T-helper 22 cell (primary cell): ENCODE measurements around the gene GNG13.
"Not testable (repeated sequence)": the region's sequence is repeated elsewhere in the genome, so short reads cannot be mapped to it uniquely, and the experiment has no call there.

Experiments used
- DNase-seq: peaks from one replicate; pipeline ENCODE4 v3.0.0-alpha.2; 2020; ENCODE audit warnings: low read depth

The GNG13 gene, protein sequence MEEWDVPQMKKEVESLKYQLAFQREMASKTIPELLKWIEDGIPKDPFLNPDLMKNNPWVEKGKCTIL

DNA sequence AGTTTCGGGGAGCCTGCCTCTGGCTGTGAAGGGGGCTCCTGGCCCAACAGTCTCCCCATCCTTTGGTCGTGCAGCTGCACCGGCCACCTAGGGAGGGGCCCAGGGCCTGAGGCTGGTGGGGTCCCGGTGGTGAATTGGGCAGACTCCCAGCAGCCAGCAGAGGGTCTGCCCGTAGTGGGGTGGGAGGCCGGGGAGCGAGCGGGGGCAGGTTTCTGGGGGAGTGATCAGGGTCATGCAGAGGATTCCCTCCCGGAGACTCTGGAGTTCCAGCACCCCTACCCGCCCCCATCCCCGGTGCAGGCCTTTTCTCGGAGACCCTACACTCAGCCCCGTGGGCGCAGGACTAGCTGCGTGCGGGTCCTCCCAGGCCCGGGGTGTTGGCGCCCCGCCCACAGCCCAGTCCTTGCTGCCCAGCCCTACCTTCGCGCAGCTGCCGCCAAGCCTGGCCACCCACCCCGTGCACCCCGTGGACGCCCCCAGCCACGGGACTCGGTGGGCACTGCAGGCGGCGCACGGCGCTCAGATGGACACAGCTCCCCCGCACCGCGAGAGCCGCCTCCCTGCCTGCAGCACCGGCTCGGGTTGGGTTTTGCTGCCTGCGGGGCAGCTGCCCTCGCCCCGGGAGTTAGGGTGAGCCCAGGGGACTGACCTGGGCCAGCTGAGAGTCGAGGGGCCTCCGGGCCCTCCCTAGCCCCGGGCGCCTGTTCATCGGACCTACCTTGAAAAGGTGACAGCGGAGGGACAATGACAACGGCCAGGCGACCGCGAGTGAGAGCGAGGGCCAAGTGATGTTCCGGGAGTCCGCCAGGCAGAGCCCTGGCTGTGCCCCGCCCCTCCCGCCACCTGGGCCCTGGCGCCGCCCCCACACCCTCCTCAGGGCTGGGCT is at the start of gene GNG13:
Gene GNG13, minus strand, starts transcription at position 787 of the 886 bp plus-strand sequence. CDS start 1,657 bp downstream, outside the sequence.
- DNase-seq = no peak

DNA sequence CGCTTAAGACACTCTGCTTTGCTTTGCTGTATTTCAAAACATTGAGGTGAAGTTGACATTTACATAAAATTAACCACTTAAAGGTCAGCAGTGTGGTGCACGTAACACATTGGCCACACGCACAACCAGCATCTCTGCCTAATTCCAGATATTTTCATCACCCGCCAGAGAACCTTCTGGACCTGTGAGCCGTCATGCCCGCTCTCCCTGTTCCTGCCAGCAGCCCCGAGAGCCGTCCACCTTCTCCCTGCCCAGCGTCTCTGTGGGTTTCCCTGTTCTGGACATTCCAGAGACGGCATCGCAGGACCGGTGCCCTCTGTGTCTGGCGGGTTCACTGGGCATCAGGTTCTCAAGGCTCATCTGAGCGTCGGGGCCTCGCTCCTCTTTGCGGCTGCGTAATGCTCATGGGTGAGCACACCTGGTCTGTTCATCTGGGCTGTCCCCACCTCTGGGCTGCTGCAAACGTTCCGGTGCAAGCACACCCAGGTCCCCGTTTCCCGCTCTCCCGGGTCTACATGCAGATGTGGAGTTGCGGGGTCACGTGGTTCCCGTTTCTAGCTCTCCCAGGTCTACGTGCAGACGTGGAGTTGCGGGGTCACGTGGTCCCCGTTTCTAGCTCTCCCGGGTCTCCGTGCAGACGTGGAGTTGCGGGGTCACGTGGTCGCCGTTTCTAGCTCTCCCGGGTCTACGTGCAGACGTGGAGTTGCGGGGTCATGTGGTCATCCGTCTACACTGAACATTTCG is 48.1 kb upstream of the GNG13 start:
- DNase-seq = no peak

DNA sequence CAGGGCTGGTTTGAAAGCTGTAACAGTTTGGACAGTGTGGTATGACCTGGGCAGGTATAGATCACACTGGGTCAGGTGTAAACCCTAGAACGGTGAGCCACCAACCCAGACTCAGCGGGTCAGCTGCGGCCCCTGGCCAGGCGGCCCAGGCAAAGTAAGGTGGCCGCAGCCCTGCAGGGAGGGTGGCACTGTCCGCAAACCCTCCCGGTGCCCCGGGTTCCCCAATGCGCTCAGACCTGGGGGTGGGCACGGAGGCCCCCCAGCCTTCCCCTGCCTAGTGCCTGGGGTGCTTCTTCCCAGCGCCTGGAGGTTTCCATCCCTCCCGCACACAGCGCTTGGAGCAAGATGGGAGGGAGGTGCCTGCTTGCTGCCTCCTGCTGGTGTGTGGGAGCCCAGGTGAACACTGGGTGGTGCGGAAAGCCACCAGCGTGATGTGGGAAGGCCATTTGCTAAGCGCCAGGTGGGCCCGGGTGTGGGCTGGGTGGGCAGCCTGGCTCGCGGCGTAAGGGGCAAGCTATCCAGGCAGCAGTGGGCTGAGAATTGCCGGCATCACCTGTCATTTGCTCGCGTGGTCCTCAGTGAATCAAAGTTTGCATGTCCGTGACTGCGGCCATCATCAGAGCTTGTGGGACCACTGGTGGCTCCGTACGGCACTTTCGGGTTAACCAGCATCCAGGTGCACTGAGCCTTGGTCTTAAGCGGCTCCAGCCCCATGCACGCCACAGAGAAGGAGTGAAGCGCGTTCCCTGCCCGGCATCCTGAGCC is 47.3 kb upstream of the GNG13 start:
- DNase-seq = no peak

DNA sequence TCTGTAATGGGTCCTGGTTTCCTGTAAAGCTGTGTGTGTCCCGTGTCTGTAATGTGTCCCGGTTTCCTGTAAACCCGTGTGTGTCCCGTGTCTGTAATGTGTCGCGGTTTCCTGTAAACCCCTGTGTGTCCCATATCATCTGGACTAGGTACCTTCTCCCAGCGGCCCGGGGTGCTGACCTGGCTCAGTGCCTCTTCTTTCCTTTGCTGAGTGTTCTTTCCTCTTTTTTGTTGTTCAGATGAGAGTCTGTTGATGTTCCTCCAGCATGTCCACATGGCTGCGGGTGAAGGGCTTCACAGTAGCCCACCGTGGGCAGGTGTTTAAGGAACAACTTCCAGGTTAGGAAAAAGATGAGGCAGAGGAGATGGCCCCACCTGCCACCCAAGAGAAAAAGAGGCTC is 46.6 kb upstream of the GNG13 start:
- no peak for DNase-seq

DNA sequence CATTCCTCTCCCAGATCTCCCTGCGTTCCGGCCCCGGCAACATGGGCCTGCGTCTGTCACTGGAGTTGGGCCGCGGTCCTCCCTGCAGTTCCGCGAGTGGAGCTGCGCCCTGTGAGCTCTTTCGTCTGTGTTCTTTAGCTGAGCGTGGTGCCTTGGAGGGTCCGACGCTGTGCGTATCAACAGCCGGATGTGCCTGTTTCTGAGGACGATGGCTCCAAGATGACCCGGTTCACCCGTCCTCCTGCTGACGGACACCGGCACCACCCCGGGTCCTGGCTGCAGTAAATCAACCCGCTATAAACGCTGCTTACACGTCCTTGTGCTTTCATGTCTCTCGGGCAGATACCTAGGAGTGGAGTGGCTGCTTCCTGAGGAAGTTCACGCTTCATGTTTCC is 44.8 kb upstream of the GNG13 start:
- DNase-seq = no peak

DNA sequence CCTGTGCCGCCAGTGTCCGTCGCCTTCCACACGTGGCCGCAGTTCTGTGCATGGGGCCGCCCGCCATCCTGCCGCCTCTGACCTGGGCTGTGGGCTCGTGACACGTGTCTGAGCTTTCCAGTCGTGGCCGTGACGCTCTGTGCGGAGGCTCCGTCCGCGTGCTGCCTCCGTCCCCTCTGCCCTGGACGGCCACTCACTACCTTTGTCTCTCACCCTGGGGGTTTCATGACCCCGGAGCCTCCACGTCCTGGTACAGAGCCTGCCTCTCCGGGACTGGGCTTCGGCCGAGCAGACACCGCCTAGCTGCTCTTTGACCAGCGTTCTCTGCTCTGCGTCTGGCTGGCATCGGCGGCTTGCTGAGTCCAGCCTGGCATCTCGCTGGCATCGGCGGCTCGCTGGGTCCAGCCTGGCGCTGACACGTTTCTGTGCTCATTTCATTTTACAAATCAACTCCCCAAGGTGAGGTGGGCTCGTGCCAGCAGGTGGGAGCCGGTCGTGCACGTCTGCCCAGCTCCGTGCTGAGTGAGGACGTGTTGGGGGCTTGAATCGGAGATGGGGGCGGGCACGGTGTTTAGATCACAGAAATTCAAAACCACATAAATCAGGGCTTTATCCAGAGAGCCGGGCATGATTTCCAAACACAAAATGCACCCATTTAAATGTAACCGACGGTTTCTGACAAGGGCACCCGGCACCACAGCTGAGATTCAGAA is 44.3 kb upstream of the GNG13 start:
- DNase-seq = no peak

DNA sequence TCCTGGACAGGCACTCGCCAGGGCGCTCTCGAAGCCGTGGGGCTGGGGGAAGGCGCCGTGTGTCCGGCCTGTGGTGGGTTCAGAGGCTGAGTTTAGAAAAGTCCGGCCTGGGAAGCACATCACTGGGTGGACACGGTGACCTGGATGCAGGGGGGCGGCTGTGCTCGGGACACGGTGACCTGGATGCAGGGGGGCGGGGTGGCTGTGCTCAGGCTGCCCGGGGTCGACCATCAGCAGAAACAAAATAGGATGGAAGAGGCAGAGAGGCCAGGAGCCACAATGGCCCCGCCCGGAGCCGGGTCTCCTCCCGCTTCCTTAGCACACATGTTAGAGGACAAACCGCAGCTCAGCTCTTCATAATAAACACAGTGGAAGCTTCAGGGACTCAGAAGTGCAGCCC is 43.2 kb upstream of the GNG13 start:
- no peak for DNase-seq

DNA sequence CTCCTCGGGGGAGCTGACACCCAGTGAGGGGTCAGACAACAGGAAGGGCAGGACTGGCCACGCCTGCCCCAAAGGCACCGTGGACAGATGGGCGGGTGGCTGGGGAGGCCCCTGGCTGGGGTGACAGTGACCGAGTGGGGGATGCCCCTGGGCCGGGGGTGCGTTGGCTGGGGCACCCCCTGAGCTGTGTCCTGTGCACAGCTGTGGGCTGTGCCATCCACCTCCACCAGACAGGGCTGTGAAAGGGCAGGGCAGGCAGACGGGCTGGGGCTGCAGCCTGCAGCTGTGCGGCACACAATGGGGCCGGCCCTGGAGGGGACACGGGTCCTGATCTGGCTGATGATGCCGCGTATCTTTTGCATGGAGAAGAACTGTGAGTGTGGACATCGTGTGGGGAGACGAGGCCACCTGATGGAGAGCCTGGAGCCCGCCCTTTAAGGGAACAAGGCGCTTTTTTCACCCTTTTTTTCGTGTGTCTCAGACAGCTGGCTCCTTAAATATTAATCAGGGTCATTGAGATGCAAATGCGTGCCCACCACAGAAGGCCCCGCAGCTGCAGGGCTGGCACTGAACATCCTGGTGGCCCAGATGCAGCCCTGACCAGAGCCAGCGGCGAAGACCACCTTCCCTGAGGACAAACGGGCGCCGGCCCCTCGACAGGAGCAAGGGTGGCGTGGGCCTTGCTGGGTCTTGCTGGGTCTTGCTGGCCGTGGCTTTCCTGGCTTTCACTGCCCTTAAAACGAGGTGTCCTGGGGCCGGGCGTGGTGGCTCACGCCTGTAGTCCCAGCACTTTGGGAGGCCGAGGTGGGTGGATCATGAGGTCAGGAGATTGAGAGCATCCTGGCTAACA is 42.4 kb upstream of the GNG13 start:
- DNase-seq = no peak

DNA sequence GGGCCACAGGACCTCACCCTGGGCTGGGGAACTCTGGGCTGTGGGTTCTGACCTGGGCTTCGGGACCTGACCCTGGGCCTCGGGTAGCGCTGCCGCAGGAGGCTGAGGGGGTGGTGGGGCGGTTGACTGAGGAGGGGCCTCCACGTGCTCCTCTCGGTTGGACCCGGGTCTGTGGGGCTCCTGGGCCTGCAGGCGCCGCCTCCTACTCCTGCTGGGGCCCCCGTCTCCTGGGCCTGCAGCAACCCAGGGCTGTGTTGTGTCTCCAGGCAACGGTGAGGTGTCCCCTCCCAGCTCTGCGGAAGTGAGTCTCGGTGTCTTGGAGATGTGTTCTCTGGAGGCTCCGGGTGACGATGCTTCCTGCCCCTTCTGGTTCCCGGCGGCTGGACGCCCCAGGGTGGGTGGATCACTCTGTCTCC is 41.5 kb upstream of the GNG13 start:
- DNase-seq = no peak

DNA sequence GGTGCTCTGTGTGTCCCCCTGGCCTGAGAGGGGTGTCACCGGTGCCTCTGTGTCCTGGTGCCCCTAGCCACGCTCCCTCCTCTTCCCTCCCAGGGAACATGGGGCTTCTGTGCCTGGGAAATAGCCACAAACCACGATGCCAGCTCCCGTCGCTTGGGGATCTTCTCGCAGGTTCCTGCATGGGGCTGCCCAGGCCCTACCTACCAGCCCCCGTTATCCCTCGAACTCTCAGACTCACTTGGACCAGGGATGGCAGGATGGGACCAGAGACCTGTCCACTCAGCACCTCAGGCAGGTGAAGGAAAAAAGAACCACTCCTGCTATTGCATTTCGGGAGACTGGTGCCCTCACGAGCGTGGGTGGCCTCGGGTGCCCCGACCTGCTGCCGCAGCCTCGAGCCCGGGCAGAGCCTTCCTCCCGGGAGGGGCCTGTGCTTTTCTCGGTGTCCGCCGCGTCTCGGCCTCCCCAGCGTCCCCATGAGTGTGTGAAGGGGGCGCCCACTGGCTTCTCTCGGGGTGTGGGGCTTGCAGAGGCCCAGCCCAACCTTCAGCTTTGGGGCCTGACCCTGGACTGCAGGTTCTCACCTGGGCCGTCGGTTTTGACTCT is 41.0 kb upstream of the GNG13 start:
- DNase-seq = no peak

DNA sequence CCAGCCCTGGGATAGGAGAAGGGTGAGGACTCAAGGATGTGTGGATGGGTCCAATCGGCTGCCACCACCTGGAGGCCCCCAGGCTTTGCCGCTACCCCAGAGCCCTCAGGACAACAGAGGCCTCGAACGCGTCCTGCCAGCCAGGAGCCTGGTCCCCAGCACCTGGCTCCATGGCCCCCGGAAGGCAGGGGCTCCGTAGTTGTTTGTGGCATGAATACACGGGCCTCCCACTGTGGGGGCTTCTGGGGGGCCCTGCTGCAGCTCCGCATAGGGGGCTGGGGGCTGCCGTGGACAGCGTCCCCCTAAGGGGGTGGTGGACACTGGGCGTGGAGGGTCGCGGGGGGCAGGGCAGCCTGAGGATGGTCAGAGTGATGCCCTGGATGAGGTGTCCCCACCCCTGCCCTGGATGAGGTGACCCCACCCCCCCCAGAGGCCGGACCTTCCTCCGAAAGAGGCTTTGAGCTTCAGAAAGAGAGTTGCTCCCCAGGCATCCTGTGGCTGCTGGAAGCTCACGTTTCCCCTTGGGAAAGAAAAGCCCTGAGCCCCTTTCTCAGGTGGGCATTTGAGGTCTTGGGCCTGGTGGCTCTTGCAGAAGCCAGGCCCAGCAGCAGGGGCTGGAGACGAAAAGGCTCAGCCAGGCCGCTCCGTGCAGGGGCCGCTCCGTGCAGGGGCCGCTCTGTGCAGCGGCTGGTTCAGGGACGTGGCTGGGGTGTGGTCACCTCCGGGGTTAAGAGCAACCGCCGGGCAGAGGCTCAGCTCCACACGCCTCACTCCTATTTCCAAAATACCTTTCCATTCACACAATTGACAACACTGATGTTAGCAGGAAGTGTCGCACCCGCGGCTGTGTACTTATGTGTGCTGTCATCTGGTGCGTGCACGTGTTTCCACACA is 40.3 kb upstream of the GNG13 start:
- no peak for DNase-seq

DNA sequence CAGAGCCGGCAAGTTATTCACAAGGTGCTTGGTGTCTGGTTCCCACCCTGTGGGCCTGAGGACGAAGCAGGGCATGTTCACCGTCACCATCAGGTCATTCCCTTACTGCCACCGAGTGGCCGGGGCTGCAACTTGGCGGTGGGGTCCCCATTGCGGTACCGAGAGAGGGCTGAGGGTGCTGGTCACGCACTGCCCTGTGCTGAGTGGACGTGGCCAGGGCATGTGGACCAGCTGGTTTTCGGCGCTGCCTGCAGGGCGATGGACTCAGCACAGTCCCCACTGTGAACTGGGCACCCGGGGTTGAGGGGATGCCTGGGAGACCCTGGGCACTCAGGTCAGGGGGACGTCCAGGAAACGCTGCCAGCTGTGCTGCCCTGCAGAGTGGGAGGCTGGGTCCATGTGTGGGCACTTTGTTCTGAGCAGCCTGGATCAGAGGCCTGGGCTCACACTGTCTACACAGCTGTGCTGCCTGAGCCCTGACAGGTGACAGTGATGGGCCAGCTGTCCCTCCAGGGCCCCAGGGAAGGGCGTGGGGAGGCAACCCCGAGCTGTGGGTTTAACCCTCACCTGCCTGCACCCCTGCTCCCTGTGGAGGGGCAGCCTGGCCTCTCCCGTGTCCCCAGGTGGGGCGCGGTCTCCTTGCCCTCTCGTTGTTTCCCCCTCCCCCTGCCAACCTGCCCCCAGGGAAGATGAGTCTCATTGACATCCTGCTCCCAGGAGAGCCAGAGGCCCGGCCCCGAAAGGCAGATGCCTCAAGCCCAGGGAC is 39.3 kb upstream of the GNG13 start:
- no peak for DNase-seq

DNA sequence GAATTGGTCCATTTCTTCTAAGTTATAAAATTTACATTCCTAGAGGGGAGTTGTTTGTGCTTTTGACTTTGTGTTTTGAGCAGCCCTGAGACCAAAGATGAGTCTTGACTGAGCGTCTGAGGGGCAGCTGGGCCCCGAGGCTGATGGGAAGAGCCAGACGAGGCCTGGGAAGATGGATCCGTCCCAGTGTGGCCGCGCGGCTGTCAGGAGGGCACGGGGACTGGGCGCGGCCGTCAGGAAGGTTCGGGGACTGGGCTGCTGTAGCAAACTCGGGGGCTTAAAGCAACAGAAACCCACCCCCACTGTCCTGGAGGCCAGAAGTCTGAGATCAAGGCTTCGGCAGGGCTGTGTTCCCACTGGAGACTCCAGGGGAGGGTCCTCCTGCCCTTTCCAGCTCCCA is 38.2 kb upstream of the GNG13 start:
- no peak for DNase-seq

DNA sequence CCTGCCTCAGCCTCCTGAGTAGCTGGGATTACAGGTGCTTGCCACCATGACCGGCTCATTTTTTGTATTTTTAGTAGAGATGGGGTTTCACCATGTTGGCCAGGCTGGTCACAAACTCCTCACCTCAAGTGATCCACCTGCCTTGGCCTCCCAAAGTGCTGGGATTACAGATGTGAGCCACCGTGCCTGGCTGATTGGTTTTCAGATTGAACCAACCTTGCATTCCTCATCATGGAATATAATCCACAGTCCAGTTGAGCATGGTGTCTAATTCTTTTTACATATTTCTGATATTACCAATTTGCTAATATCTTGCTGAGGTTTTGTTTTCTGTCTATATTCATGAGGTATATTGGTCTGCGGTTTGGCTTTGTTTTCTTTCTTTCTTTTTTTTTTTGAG is 36.3 kb upstream of the GNG13 start:
- DNase-seq = not testable (repeated sequence)

DNA sequence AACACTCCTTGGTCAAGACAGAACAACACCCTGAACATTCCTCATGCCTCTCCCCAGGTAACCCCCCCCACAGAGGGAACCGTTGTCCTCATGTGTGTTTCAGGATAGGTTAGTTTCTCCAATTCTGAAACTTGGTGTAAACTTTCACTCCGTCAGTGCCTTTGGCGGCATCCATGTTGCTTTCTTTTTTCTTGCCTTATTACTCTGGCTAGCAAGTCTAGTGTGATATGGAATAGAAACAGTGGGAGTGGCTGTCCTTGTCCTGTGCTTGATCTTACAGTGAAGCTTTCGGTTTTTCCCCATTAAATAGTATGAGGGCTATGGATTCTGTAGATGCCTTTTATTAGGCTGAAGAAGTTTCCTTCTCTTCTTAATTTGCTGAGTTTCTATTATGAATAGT is 35.7 kb upstream of the GNG13 start:
- DNase-seq = no peak

DNA sequence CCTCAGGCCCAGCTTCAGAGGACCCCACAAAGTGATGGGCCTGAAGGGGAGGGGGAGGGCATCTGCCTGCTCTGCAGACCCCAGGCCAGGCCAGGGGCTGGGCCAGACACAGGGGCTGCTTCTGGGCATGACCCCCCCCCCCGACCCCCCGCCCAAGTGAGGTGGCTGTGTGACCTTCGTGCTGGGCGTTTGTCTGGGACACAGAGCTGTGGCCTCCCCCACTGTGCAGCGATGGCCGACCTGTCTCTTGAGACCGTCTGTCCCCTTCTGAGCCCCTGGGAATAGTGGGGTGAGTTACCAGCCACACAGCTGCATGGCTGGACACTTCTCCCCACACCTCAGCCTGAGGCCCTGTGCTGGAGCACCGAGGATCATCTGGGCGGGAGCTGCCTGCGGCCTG is 34.8 kb upstream of the GNG13 start:
- no peak for DNase-seq

DNA sequence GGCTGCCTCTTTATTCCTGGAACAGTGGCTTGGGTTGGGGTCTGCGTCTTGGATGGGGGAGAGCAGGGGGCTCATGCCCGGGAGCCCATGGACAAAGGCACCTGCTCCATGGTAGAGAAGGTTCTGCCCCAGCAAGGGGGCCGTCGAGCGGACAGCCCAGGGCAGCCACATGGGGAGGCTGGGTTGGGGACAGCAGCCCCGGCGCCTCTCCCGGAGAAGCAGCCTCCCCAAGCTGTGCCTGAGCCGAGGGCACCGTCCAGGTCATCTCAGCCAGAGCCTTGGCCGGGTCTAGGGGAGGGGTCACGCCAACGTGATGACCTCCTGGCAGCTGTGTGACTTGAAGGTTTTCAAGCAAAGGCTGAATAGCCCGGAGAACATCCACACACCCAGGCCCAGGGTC is 32.9 kb upstream of the GNG13 start:
- no peak for DNase-seq

DNA sequence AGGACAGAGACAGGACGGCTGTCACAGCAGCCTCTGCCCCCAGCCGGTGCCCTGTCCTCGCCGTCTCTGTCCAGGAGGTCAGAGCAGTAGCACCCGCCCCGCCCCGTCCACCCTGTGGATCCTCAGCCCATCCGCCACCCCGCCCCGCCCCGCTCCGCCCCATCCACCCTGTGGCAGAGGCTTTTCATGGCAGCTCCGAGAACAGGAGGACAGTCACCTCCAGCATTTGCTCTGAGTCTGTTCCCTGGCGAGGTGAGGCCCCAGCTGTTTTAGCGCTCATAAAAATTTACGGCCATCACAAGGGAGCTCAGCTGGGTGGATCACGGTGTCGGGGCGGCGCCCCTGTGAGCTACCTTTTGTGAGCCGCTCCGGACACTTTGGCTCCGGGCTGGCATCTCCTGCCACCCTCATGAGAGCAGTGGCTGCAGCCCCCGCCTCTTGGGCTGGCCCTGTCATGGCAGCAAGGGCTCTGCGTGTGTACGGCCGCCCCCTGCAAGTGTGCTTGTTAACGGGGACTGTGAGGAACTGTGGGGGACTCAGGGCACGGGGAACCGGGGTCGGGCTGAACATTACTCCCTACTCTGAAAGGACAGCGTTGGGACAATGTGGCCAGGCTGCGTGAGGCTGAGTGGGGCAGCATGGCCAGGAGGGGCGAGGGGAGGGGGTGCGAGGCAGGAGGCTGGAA is 32.3 kb upstream of the GNG13 start:
- DNase-seq = no peak
